GM21619 (cell line): ENCODE results near the gene CDH2.

Source experiments
- ATAC-seq: cut with Tn5 transposase; IDR thresholded peaks from one replicate; pipeline ENCODE4 v1.9.1; 2021; ENCODE audit not compliant: unreplicated experiment

The CDH2 gene

DNA sequence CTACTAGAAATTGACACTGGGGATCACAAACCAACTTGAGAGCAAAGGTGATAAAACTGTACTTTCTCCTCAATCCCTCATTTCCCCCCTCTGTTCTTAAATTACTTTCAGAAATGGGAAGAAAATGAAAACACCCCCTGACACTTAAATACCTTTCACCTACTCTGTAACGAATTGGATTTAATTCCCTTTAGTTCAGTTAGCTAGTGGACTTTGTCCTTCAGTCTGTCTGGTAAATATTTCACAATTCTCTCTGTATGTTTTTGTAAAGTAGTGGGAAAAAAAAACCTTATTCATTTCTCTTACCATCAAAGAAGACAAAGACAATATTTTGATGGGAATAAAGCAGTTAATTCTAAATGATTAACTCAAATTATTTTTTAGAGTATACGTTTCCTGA, 85.7 kb downstream of the CDH2 start:
- ATAC-seq, result no peak

DNA sequence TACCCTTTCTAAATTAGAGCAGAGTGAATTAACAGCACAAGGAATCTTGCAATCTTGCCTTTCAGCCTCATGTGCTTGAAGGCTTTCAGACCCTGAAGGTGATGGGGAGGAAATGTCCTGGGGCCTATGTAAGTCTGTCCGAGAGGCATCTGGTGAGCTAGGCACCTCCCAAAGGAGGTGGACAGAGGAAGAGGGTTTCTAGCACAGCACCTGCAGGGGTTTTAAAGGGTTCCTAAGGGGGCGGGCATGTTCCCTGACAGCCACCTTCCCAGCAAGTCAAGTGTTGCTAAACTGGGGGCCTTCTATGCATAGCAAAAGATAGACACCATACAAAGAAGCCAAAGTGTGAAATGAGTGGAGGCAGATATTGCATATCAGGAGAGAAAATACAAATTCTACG, 88.5 kb downstream of the CDH2 start:
- no peak for ATAC-seq

DNA sequence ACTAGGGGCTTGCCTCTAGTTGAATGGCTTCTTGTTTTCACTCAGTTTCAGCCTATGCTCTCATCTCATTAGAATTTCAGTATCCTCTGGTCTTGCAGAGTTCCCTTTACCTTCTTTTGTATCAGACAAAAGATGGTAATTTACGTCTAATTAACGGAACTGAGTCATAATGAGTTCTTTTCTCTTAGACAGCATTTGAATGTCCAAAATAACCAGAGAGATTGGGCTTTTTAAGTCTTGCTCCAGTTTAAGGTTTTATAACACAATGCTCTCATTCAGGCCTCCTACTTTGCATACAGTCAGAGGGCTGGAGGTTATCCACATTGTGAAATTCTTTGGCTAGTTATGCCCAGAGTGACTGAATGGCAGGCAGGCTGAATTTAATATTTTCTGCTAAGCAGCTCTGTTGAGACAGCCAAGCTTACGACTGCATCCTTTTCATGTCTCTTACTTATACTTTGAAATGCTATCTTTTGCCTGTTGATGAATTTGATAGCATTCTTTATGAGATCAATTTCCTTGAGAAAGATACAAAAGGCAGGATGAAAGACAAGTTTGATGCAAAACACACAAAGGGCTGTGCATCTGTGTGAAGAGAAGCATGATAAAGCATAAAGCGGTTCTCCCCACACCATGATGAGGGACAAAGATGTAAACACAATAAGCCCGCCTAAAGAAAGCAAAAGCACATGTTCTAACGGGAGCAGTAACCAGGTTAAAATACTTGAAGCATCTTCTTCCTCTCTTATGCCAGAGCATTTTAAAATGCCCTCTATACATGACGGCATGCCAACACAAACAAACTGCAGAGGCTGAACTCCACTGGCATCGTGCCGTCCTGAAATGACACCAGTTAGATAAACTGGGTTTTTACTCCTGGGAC, 90.0 kb downstream of the CDH2 start:
- no peak for ATAC-seq

DNA sequence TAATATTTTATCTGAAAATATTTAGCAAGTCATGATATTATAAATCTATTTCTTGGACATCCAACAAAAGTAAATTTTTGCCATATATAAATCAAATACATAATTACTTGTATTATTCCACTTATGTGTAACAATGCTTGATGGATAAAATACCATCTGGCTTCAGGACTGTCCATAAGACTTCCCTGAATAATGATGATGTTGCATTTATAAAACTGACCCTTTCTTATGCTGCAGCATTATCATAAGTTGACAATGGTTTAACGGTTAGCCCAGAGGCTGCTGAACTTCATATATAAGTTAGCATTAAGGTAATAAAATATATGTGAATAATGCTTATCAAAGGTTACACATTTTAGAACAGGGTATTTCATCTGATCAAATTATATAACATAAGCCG, 95.4 kb downstream of the CDH2 start:
- no peak for ATAC-seq

DNA sequence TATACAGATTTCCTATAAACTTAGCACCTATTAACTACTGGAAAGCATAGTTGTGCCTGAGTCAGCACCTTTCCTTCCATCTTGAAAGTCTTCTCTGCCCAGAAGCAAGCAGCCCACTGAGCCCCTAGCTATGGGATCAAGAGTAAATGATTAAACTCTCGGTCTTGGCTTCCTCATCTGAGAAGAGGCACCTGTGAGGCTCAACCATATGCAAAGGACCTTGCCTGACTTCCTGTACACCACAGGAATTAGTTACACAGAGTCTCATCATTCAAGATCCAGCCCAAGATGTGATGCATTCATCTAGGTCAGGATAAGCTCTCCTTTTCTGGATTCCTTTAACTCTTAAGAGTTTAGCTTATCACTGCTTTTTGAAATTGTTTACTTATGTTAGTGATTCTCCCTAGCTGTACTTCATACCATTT, 96.0 kb downstream of the CDH2 start:
- ATAC-seq, result no peak

DNA sequence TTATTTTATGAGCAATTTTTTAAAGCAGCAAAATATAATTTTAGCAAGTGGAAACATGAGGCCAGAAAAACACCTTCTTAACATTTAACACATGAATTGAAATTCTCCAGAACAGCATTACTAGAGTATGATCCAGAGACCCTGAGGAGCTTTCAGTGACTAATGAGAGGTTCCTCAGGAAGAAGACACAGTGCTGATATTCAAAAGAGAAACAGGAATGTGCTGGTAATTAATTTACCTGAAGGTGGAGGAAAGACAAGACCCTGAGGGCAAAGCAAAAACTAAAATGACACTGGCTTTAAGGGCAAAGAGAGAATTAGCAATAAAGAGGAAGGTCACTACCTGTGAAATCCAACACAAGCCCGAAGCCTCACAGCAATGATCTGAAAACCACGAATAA, 97.0 kb downstream of the CDH2 start:
- no peak for ATAC-seq

DNA sequence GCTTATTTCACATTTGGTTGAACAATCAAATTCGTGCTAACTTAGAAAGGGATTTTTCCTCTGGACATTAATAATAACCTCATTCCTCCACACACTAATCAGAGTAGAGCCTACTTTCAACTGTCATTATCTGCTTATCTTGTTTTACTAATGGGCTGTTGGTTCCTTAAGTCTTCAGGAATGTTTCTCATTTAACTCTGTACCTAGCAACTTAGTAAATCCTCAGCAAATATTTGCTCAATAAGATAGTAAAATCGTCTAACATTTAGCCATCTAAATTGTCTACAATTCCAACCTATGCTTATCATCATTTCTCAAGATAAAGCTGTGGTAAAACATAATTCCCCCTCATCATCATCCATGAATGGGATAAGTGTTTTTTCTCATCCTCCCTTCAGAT, 98.1 kb downstream of the CDH2 start:
- no peak for ATAC-seq

DNA sequence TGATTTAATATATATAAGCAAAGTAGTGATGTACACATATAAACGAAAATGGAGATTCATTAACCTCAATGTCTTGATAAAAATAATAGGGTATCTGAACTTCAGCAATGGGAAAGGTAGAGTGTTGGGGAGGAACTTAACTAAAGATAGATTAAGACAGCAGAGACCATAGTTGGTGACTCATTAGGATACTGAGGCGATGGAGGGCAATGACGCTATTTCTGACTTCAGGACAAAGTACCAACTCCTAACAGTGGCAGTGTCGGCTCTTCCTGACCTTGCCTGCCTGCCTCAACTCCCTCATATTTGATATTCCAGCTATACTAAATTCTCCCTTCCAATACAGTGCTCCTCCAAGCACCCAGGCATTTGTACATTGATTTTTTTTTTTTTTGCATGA, 98.6 kb downstream of the CDH2 start:
- ATAC-seq, result no peak

DNA sequence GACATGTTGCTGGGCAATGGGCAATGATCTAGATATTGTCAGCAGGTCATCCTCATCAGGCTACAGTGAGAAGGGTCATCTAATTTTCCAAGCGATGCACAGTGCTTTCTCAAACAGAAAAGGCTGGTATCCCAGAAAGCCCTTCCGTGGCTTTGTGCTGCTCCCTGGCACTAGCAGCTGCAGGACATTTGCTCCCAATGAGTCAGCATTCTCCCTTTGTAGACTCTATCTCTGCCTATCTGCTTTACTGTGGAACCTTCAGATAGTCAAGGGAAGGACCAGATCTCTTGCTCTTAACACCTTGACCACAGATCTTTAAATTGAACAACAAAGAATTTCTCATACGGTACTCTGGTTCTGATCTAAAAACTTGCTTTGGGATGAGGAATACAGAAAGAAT, 101.4 kb downstream of the CDH2 start:
- ATAC-seq, result no peak

DNA sequence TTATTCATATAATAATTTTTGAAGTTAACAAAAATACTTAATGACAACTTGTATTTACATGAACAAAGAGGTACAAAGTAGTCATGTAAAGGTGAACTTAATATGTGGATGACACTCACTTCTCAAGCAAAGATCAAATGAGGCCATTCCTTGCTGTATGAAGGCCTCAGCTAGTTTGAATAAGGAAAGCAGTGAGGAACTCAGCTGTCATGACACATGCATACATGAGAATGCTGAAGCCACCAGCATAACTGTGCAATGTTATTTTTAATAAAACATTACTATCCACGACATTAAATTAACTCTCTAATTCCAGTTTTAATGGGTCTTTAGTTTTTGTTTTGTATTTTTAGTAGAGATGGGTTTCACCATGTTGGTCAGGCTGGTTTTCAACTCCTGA, 102.9 kb downstream of the CDH2 start:
- ATAC-seq, result no peak

DNA sequence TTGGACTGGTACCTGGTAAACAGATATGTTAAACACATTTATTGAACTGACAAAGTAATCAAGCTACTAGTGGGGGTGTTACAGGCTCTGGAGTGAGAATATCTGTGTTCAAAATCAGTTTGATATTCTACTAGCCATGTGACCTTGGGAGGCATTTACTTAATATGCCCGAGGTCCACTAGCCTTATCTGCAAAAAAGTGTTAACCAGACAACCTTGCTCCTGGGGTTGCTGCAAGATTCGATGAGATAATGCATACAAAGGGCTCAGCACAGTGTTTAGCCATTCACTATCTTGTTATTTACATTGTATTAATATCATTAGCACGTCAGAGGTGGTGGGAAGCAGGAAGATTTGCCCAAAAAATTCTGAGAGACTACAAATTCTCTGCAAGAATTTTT, 103.3 kb downstream of the CDH2 start:
- no peak for ATAC-seq

DNA sequence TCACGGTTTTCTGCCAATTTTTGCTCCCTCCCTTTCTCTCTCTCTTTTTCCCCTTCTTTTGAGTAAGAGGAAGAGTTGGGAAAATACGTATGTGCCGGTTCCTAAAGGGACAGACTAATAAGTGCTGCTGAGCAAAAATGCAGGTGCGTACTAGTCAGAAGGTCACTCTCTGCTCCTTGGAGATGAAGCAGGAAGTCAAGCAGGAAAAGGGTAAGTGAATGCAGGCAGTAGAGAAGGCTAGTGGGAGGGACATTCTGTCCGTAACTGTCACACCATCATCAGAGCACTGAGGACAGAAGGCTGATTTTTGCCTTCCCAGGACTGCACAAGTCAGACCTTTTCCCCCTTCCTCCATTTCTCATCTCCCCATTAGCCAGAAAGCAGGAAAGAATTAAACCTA, 105.7 kb downstream of the CDH2 start:
- ATAC-seq, result no peak

DNA sequence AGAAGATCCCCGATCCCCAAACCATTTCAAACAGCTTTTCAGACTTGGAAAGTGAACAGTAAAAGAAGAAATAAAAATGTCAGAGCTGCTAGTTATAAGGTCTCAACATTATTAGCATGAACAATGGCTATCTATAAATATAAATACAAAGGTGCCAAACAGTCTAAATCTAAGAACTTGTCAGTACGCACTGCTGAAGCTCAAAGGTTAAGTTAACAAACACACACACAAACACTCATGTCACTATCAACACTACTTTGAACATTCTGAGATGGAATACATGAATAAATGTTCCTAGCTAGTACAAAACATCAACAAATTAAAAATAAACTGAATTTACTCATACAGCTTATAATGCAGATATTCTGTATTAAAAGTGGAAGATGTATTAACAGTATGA, 108.7 kb downstream of the CDH2 start:
- no peak for ATAC-seq

DNA sequence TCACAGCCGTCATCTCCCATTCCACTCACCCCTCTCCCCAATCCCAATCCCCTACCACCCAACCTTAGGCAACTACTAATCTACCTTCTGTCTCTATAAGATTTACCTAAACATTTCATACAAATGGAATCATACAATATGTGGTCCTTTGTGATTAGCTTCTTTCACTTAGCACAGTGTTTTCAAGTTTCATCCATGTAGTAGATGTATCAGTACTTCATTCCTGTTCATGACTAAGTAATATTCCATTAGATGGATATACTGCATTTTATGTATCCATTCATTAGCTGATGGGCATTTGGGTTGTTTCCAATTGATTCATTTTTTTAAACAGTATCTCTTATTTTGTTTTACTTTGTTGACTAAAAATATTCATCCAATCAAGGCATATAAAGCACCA, 109.6 kb downstream of the CDH2 start:
- ATAC-seq, result no peak

DNA sequence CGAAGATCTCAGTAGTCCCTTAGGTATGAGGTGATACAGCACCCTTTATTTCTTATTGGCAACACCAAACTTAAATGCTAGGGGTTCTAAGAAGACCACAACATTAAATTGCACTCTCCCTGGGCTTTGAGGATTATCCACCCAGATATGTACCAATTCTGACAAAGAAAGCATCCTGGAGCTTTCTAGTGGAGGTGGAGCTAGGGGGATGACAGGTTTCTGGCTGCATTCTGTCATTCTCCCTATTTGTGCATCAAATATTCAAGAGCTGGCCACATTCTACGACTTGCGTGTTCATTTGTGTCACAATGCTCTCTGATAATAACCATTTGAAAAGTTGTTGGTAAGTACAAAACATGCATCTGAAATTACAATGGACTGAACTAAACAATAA, 111.1 kb downstream of the CDH2 start:
- no peak for ATAC-seq

DNA sequence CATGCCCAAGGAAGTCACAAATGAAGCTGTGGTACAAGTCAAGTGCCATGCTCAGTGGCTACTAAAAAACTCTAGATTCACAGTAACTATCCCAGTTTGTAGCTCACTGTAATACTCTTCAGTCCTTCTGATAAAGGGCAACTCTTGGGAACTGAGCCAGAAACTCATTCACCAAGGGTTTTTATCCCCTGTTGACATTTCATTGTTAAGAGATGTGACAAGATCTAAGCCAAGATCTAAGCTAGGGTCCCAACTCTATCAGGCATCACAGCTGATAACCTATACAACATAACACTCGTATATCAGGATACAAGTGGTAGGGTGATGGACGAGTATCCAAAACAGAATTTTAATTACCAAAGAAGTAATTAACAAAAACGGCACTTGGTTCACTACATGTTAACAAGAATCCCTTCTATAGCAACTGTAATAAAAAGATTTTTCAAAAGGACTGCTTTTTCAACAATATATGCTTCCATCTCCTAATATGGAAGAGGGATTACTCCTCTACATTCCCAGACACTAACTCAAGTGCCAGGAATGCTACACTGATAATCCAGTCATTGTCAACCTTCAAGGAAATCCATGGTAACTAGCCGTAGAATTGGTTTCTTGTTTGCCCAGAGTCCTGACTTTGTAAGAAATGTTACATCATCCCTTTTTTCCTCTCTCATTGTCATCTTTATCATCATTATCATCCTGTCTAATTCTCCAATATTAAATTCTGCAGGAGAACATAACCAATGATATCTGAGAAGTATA, 111.7 kb downstream of the CDH2 start:
- ATAC-seq, result no peak

DNA sequence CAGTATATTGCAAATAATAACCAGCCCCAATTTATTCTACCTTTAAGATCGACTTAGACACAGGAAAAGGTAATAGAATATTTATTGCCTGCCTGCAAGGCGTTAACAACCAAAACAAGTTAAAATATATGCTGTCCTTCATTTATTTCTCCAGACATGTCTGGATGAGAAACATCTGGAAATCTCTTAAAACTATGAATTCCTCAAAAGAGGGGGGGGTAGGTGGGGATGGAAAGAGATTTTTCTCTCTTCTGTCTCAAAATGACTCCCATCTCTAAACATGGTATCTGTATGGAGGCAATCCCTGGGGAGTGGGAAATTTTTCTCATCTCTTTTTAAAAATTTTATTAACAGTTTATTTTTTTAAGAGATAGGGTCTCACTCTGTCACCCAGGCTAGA, 113.0 kb downstream of the CDH2 start:
- no peak for ATAC-seq

DNA sequence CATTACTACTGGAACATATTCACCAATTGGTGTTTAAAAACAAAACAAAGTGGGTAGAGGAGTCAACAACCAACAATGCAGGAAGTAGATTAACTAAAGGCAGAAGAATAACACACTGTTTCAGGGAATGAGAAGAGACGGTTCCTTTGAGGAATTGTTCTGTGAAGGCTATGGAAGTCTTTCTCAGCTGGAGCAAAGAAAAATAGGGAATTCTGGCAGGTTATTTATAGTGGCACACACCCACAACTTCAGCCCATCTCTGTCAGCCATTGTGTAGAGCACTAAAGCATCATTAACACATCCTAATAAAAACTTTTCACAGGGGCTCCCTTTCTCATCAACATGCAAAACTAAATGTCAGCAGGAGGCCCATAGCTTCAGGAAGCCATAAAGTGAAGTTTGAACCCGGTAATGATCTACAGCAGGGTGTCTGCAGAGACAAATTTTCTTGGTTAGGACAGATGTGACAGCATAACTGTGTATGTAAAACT, 113.6 kb downstream of the CDH2 start:
- ATAC-seq, result no peak

DNA sequence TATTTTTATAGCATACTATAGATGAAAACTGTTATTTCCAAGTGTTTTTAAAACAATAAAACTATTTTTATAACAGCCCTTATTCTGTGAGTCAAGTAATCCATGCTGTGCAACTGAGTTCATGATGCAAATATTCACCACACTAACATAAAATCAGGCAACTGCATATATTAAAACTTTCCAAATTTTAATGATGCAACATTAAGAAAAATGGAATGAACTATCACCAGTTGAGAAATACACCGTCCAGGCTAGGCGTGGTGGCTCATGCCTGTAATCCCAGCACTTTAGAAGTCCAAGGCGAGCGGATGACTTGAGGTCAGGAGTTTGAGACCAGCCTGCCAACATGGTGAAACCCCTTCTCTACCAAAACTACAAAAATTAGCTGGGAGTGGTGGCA, 114.5 kb downstream of the CDH2 start:
- no peak for ATAC-seq

DNA sequence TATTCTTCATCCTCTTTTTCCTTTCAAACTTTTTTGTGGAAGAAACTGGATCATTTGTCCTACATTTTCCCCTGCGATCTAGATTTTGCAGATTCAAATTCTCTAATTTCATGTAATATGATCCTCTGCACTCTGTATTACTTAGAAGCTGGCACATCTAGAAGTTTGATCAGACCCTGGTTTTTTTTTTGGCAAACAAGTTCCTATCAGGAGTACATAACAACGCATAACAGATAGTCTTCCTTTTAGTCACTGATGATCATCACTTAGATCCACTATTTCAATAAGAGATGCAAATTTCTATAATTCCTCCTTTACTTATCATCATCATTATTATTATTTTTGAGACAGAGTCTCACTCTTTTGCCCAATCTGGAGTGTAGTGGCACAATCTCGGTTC, 117.1 kb downstream of the CDH2 start:
- no peak for ATAC-seq

DNA sequence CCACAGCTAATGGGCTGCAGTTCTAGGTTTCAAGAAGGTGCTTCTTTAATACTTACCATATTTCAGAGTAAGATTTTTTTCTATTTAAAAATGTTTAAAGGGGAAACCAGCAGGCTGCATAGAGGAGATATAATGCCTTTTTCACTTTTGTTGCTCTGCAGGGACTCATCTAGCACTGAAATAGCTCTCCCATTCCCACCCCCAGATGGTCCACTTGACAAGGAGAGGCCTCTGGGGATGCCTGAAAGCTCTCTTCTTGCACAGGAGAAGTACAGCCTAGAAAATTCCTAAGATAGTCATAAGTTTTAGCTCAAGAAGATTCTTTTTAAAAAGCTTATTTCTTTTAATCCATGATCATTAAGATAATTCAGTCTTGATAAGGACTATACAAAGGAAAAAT, 126.4 kb downstream of the CDH2 start:
- no peak for ATAC-seq

DNA sequence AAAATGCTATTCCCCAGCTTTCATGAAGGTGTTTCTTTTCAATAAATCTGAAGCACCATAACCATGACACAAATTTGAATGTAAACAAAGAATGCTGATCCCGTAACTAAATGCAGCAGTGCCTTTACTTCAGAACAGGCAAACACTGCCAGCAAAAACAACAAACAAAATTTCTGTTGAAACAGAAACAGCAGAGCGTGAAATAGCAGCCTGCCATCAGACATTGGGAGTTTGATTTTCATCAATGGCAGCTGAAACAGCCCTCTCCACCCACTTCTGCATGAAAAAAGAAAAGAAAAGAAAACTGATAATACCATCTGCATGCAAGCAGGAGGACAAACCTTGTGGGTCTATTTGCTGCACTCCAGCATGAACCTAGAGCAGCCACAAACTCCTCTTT, 128.3 kb downstream of the CDH2 start:
- ATAC-seq, result no peak
